Activated naive CD4-positive, alpha-beta T cell (primary cell): ENCODE data around the gene GALNT7.

ENCODE experiments used
- DNase-seq, 4 experiments: peaks; one replicate each; lab custom pipeline; 2025; lab: John Stamatoyannopoulos, UW

GALNT7 gene

GRCh38 chr4:173237152-173237551, 68.5 kb downstream of the GALNT7 start:
- no peak for DNase-seq

GRCh38 chr4:173237762-173238161, 69.2 kb downstream of the GALNT7 start:
- DNase-seq = no peak

DNA sequence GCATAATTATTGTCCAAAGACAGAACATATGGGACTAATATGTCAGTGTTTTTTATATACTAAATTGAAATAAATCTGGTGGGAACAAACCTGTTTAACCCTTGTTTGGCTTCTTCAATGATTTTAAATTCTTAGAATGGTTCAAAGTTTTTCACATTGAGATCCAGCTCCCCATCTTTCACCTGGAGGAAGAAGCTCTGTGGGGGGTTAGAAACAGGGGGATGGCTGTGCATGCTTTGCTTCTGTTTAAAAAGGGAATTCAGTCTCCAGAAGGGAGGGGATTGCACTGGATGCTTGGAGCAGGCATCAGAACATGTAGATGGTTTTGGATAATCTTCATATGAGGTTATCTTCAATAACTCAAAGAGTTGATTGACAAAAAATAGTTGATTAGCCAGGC, 72.1 kb downstream of the GALNT7 start:
- DNase-seq = no peak

DNA sequence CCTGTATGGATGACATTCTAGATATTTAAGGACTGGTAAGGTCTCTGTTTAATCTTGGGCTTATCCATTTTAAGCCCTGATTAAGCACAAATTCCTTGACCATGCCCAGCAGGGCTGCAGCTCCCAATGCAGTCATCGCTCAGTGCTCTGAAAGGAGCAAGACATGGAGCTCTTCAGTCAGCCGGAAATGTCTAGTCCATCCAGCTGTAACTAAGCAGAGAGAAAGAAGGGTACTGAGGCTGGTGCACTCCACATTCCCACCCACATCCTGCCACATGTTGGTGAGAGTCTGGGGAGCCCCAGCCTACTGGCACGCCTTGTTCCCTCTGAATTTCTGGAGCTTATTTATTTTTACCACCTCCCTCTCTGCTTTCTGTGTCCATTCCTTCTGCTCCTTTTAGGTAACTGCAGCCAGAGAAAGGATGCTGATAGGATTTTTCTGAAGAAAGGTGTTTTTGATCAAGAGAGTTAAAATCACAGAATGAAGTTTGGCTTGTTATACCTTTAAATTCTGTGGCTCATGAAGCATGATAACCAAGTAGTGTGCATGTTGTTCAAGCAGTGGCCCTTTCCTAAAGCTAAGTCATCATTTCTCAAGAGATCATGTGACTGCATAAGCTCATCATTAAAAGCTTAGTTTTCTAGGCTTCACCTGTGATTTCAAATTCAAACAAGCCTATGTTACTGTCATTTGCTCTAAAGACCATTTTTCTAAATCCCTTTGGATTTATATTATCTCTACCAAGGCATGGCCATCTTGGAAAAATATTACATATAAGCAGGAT, 74.0 kb downstream of the GALNT7 start:
- DNase-seq = no peak

GRCh38 chr4:173243321-173243720, 74.7 kb downstream of the GALNT7 start:
- DNase-seq = no peak

DNA sequence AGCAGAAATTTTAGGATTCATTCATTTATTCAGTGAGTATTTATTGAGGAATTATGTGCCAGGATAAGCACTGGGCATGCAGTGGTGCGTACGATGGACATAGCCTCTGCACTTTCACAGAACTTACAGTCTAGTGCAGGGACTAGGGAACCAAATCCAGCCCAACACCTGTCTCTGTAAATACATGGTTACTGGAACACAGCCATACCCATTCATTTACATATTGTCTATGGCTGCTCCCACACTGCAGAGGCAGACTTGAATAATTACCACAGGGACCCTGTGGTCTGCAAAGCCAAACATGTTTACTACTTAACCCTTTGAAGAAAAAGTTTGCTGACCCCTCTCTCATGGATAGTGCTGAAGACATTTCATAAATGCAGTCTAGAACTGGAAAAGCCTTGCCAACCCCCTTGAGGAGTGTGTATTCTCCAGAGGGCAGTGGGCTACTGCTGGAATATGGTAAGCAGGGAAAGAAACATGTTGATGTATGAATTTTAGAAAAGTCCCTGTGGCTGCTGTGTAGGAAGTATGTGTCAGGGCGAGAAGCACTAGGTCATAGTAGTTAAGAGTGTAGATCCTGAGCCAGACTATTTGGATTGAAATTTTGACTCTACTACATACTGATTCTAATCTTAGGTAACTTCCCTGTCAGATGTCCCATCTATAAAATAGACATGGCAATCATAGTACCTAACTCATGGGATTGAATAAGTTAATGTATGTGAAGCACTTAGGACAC, 75.5 kb downstream of the GALNT7 start:
- DNase-seq = no peak

DNA sequence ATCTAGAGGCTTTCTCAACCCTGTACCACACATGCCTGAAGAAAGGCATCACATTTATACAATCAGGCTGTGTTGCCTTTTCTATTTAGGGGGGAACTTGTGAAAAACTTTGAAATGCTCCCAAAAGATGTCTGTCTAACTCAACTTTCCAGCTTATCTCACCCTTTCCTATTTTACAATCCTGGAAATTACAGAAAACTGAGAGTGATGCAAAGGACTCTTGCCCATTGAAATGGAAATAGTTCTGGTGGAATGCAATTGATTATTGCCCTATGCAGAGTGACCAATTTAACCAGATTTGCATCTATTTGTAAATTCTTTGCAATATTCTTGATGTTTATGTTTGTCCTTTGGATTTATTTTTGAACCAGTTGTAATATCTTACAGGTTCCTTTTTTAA, 77.3 kb downstream of the GALNT7 start:
- DNase-seq = no peak

DNA sequence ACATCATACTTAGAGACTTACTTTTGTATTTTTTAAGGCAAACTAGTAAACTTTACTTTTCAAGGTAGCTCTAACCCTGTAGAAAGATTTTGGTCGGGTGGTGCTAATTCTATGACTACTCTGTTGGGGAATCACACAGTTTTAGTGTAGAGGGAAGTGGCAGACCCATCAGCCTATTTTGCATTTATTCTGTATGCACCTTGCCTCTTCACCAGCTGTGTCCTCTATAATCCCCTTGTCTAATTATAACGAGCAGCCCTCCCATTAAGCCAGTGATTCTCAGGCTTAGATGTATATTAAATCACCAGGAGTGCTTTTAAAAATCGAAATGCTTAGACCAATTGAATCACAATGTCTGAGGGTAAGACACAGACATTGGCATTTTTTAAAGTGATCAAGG, 78.1 kb downstream of the GALNT7 start:
- DNase-seq = no peak

GRCh38 chr4:173247321-173247720, 78.7 kb downstream of the GALNT7 start:
- DNase-seq = no peak

- no peak for DNase-seq
Measured at GRCh38 chr4:173248690-173249089, 80.1 kb downstream of the GALNT7 start.

GRCh38 chr4:173252024-173252935, 83.7 kb downstream of the GALNT7 start:
- DNase-seq = no peak

GRCh38 chr4:173253561-173253960, 85.0 kb downstream of the GALNT7 start:
- no peak for DNase-seq

GRCh38 chr4:173254646-173255045, 86.0 kb downstream of the GALNT7 start:
- DNase-seq = no peak

- no peak for DNase-seq
Measured at GRCh38 chr4:173256825-173257224, 88.2 kb downstream of the GALNT7 start.

DNA sequence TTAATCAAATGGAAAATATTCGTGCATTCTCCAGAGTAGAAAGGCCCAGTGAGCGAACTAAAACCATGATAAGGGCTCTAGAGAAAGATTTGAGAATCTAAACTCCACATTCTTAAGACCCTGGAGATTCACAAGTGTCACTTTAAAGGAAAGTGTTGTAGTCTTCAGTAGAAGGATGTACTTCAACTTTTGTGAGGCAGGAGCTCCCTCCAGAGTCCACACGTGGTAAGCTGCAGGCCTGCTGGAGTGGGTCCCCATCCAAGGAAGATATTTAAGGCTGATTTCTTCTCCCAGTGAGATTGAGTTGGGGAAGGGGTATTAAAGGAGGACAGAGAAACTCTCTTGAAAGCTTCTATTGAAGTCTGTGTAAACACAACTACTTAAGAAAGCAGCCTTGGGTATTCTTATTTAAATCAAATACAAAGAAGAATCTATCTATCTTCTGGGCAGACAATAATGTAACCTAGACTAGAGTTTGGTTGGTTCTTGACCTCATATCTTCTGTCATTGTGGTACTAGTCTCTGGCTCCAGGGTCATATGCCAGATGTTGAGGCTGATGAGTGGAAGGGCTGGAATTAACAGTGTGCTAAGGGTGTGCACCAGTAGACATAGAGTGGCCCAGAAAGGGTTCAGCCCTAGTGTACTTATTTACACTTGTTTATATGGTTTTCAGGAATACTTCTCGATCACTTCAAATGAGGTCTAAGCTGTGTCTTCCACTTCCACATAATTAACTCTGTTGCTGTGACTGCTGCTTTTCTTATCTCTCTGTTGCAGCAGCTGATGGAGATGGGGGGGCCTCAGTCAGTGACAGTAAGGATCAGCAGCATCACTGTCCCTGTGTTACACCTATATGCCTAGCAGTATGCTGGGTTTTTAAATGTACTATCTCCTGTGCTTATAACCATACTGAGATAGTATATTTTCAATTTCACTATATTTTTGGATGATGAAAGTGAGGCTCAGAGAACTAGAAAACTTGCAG, 89.4 kb downstream of the GALNT7 start:
- peak in 3 of 4 experiments; percentile 0 to 12 (median 7) for DNase-seq

DNA sequence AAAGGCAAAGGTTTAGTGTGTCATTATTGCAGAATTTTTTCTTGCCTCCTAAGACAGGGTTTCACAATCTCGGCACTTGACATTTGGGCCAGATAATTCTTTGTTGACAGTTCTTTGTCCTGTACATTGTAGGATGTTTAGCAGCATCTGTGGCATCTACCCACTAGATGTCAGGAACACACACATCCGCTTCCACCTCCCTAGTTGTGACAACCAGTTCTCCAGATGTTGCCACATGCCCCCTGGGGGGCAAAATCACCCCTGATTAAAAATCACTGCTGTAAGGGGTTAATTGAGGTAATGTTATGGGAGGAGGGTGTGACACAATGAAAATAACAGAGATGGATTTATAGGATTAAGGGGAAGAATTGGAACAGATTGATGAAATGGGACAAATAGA, 90.3 kb downstream of the GALNT7 start:
- no peak for DNase-seq

DNA sequence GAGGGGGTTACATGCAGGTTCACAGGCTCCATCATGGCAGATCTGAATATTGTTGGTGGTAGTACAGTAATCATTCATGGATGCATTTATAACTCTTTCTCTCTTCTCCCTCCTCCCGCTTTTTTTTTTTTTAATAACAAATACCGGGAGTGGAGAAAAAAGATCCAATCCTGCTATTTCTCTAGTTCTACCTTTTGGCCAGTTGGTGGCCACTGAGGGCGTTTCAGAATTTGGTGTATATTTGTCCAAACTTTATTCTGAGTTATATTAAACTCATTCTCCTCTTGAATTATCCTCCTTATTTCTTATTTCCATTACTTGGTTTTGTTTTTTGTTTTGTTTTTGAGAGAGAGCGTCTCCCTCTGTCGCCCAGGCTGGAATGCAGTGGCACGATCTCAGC, 90.7 kb downstream of the GALNT7 start:
- DNase-seq = no peak

GRCh38 chr4:173261052-173261451, 92.4 kb downstream of the GALNT7 start:
- DNase-seq = no peak

DNA sequence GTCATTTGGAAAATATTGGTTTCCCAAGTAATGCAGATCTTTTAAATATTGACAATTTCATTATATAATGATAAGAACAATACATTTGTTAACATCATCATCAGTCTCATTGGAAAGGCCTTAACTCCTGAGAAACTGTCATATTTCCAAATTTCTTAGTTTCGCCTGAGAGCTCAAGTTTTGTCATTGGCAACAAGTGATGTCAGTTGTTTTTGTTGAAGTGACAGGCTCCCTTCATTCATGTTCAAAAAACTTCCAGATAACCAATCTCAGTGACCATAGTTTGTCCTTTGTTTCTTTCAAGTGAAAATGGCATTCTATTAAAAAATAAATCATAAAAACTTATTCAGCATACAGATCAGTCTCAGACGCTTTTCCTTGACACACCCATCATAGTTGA, 93.8 kb downstream of the GALNT7 start:
- no peak for DNase-seq

DNA sequence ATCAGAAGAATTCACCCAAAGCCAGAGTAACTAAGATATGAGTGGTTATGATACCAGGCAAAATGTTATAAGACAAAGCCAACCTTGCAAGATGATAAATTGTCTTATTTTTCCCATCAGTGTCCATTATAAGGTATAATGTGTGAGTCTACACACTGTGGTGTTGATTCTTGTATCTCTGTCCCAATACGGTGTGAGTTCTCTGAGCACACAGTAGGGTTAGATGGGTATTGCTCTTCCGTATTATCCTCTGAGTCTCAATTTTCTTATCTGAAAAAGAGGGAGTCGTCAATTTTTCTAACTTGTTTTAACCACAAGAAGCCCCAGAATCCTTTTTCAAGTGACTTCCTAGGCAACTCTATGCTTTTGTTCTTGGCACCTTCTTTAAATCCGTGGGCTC, 95.6 kb downstream of the GALNT7 start:
- DNase-seq = no peak

- DNase-seq = peak in 2 of 4 experiments; percentile 0 to 16
Measured at GRCh38 chr4:173264684-173265185, 96.1 kb downstream of the GALNT7 start.
